T-cell (primary cell): ENCODE measurements around the gene TTYH3. TPM values are rescaled to one million over a fixed set of nuclear protein-coding genes. Genes with fewer than 3 reads are reported as not detected.

ENCODE experiments used
- ATAC-seq, 4 experiments: fragments of 200-7000 bp in 3 of 4; fragments of 150-1000 bp in 1 of 4; cut with Tn5 transposase; replicated peaks in 1 of 4; 1 replicate in 3 of 4; 2 replicates in 1 of 4; pipeline ENCODE4 v1.10.0; 2021; ENCODE audit warnings: moderate library complexity in 3 of 4, mild to moderate bottlenecking in 2 of 4, moderate number of reproducible peaks in 1 of 4
- CTCF ChIA-PET, 2 donors: fragments of 300-600 bp; sonication (Branson Sonifier 250); formaldehyde crosslinking; loops; one replicate each; lab custom pipeline; 2022; ENCODE audit warnings: antibody characterized with exemption in 2 of 2; lab: Charles Lee
- POLR2A ChIA-PET, 2 donors: fragments of 300-600 bp; sonication (Branson Sonifier 250); formaldehyde crosslinking; loops; one replicate each; lab custom pipeline; 2022; ENCODE audit warnings: antibody characterized with exemption in 2 of 2; lab: Charles Lee
- DNase-seq, 35 experiments: peaks; one replicate each; pipeline versions ENCODE4 v3.0.0 to v3.0.0-alpha.2; 2013 to 2023
- H3K27ac ChIP-seq: one replicate; pipeline ENCODE4 v1.5.1; 2013; ENCODE audit warnings: low read length
- H3K27me3 ChIP-seq, 2 experiments: replicated peaks in 1 of 2; 1 replicate in 1 of 2; 2 replicates in 1 of 2; pipeline versions ENCODE4 v1.6.1 to v1.7.0; 2013; ENCODE audit warnings: low read length in 1 of 2, mixed read lengths in 1 of 2; ENCODE audit not compliant: control insufficient read depth in 2 of 2, insufficient read depth in 2 of 2; ENCODE audit errors: extremely low read depth in 1 of 2
- H3K36me3 ChIP-seq, 2 donors: 1 replicate in 1 of 2; 2 replicates in 1 of 2; pipeline versions ENCODE4 v1.6.1 to v1.7.0; 2013; ENCODE audit warnings: low read length in 1 of 2; ENCODE audit not compliant: control insufficient read depth in 2 of 2, insufficient read depth in 1 of 2; ENCODE audit errors: extremely low read depth in 1 of 2
- H3K4me1 ChIP-seq, 2 experiments: 1 replicate in 1 of 2; 2 replicates in 1 of 2; pipeline versions ENCODE4 v1.6.1 to v1.7.0; 2013; ENCODE audit warnings: low read length in 2 of 2, mixed read lengths in 1 of 2; ENCODE audit not compliant: insufficient read depth in 2 of 2, control insufficient read depth in 1 of 2; ENCODE audit errors: extremely low read depth in 1 of 2
- H3K4me3 ChIP-seq, 2 donors: 1 replicate in 1 of 2; 2 replicates in 1 of 2; pipeline versions ENCODE4 v1.5.1 to v1.7.0; 2013; ENCODE audit warnings: mild to moderate bottlenecking in 2 of 2, low read length in 1 of 2, moderate library complexity in 1 of 2; ENCODE audit not compliant: control insufficient read depth in 1 of 2; ENCODE audit errors: extremely low read depth in 1 of 2
- H3K9me3 ChIP-seq: 2 replicates; pipeline ENCODE4 v1.7.0; 2013
- H3K27ac Mint-ChIP-seq, 2 donors: one replicate each; pipeline ENCODE4 v1.8.0; 2020 to 2021; ENCODE audit warnings: mild to moderate bottlenecking in 2 of 2, mixed read lengths in 2 of 2
- H3K27me3 Mint-ChIP-seq, 2 donors: one replicate each; pipeline ENCODE4 v1.8.0; 2021 to 2022; ENCODE audit warnings: mixed read lengths in 2 of 2
- H3K36me3 Mint-ChIP-seq: one replicate; pipeline ENCODE4 v1.8.0; 2021; ENCODE audit warnings: mixed read lengths
- H3K4me1 Mint-ChIP-seq, 3 donors: one replicate each; pipeline ENCODE4 v1.8.0; 2020 to 2022; ENCODE audit warnings: mixed read lengths in 3 of 3, mild to moderate bottlenecking in 1 of 3
- H3K4me3 Mint-ChIP-seq, 3 donors: one replicate each; pipeline ENCODE4 v1.8.0; 2020 to 2022; ENCODE audit warnings: mild to moderate bottlenecking in 3 of 3, mixed read lengths in 3 of 3, moderate library complexity in 3 of 3
- H3K9me3 Mint-ChIP-seq, 3 donors: one replicate each; pipeline ENCODE4 v1.8.0; 2020 to 2022; ENCODE audit warnings: mixed read lengths in 3 of 3
- WGBS: methylation state at CpG from one replicate; pipeline ENCODE4 v1.1.5; 2013; ENCODE audit warnings: missing lambda C conversion rate; ENCODE audit not compliant: insufficient coverage; 5-methylcytosine and 5-hydroxymethylcytosine counted together
- total RNA-seq, 35 experiments: library from RNA in 6 of 35; stranded (reverse) in 6 of 35; fragments of 120-200 nt in 1 of 35; gene quantifications; one replicate each; pipeline versions ENCODE4 v1.2.1 to v1.2.4 and lab custom pipeline; 2013 to 2026

The TTYH3 gene
- total RNA-seq, 5 donors from 2014 or later (not counting 1 experiment from before 2014, with no cell fraction given) = 11.5 to 17.7 (median 14.5) TPM

DNA sequence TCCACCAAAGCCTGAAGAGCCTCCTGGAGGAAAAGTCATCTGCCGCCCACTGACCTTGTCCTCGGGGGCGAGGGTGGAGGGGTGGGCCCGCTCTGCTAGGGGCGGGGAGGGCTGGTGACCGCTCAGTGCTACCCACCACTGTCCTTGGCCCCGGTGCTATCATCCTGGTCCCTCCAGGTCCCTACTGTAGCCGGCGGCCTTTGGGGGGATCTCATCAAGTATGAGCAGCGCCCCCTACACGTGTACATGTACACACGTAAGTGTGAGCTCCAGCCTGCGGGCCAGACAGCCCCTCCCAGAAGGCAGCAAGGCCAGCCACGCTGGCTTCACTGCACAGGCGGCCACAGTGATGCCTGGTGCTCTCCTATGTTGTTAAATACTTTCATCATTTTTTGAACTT lies 19.6 kb downstream of the TTYH3 start:
- POLR2A ChIA-PET = no interaction called here
- CTCF ChIA-PET = no interaction called here
- no peaks in the 10 kb centered on the region for H3K9me3 Mint-ChIP-seq
- no peaks in the 10 kb centered on the region for H3K27me3 Mint-ChIP-seq
- no peak overlapping the region for H3K4me3 Mint-ChIP-seq
- H3K36me3 Mint-ChIP-seq = no peaks in the 10 kb centered on the region
- ATAC-seq = no peak
- no peaks in the 10 kb centered on the region for H3K9me3 ChIP-seq
- WGBS = 96% methylated on average over 10 of the region's 15 CpGs
- H3K27me3 ChIP-seq = no peaks in the 10 kb centered on the region
- peaks cover 0 to 5% of the 10 kb centered on the region in 2 experiments for H3K4me1 ChIP-seq
- DNase-seq = no peak
- H3K4me1 Mint-ChIP-seq = no peaks in the 10 kb centered on the region
- no peak overlapping the region for H3K4me3 ChIP-seq
- H3K27ac Mint-ChIP-seq = no peak overlapping the region
- peaks cover 0 to 6% of the 10 kb centered on the region in 2 donors for H3K36me3 ChIP-seq
- no peak overlapping the region for H3K27ac ChIP-seq

DNA sequence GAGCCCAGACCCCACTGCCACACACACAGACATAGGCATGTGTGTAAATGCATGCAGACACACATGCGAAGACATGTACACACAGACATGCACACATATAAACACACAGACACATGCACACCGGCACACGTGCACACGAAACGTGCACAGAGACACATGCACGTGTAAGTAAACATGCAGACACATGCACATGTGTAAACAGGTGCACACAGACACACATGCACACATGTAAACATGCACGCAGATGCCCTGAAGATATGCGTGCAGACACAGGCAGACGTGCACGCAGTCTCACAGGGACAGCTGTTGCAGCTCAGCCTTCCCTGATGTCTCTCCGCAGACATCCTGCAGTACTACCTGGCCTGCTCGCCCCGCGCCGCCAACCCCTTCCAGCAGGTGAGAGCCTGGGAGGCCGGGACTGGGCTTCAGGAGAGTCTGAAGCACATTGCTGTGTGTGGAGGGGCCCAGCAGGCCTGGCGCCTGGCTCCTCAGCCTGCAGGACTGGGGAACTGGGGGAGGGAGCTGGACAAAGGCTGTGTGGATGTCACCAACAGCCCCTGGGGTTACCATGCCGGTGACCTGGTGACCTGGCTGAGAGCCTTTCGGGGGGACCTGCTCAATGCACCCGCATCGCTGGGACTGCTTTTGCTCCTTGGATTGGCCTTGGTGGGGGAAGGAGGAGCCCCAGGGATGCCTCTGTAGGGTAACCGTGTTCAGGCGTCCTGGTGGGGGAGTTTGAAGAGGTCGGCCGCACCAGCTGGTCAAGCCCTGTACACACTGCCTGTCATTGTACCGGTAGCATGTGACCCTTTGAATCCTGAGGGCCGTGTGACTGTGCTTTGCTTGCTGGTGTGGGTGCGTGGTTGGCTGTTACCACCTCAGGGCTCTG lies 20.3 kb downstream of the TTYH3 start:
- no peak for DNase-seq

DNA sequence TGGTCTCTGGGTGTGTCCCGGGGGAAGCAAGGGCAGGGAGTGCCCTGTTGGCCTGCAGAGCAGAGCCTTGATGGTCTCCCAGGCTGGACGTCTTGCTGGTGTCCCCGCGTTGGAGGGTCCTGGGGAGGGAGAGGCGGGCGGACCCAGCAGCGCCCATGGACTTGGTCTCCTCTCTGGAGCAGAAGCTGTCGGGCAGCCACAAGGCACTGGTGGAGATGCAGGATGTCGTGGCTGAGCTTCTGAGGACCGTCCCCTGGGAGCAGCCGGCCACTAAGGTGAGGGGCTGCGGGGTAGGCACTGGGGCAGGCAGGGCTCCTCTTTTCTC lies 20.9 kb downstream of the TTYH3 start:
- WGBS = 86% methylated on average over 10 of the region's 12 CpGs
- DNase-seq = no peak
- H3K27me3 Mint-ChIP-seq = no peaks in the 10 kb centered on the region
- Histone ChIP-seq H3K4me3 (no peak overlapping the region), H3K36me3 (peaks cover 3 to 6% of the 10 kb centered on the region in 2 donors), H3K4me1 (no peaks in the 10 kb centered on the region), H3K9me3 (no peaks in the 10 kb centered on the region), H3K27ac (no peak overlapping the region), H3K27me3 (no peaks in the 10 kb centered on the region)
- no peaks in the 10 kb centered on the region for H3K9me3 Mint-ChIP-seq
- ChIA-PET POLR2A (no interaction called here), CTCF (no interaction called here)
- no peak overlapping the region for H3K27ac Mint-ChIP-seq
- H3K36me3 Mint-ChIP-seq = peaks cover 4% of the 10 kb centered on the region
- no peak for ATAC-seq
- H3K4me1 Mint-ChIP-seq = no peaks in the 10 kb centered on the region
- H3K4me3 Mint-ChIP-seq = no peak overlapping the region

More for the DNA sequence above, 20.3 kb downstream of the TTYH3 start:
- no peak overlapping the region for H3K27ac Mint-ChIP-seq
- Histone ChIP-seq H3K4me3 (no peak overlapping the region), H3K4me1 (no peaks in the 10 kb centered on the region), H3K9me3 (no peaks in the 10 kb centered on the region), H3K36me3 (peaks cover 0 to 6% of the 10 kb centered on the region in 2 donors), H3K27me3 (no peaks in the 10 kb centered on the region), H3K27ac (no peak overlapping the region)
- ChIA-PET POLR2A (no interaction called here), CTCF (no interaction called here)
- no peaks in the 10 kb centered on the region for H3K9me3 Mint-ChIP-seq
- H3K27me3 Mint-ChIP-seq = no peaks in the 10 kb centered on the region
- whole genome bisulfite sequencing = 90% methylated on average over 20 of the region's 28 CpGs
- H3K36me3 Mint-ChIP-seq = peaks cover 2% of the 10 kb centered on the region
- H3K4me3 Mint-ChIP-seq = no peak overlapping the region
- ATAC-seq = no peak
- no peaks in the 10 kb centered on the region for H3K4me1 Mint-ChIP-seq

DNA sequence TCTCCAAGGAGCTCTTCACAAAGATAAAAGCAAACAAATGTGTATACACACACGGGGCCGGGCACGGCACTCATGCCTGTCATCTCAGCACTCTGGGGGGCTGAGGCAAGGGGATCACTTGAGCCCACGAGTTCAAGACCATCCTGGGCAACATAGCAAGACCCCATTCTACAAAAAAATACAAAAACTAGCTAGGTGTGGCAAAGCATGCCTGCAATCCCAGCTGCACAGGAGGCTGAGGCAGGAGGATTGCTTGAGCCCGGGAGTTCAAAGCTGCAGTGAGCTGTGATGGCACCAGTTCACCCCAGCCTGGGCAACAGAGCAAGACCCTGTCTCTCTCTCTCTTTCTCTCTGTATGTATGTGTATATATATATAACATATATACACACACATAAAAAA lies 22.3 kb downstream of the TTYH3 start:
- peaks cover 4% of the 10 kb centered on the region for H3K36me3 Mint-ChIP-seq
- WGBS = 67% methylated on average over 2 of the region's 5 CpGs
- Histone ChIP-seq H3K9me3 (no peaks in the 10 kb centered on the region), H3K4me3 (no peak overlapping the region), H3K27ac (no peak overlapping the region), H3K4me1 (no peaks in the 10 kb centered on the region), H3K36me3 (peaks cover 0 to 3% of the 10 kb centered on the region in 2 donors), H3K27me3 (peaks cover 0 to 3% of the 10 kb centered on the region in 2 experiments)
- ATAC-seq (no peak), DNase-seq (no peak)
- ChIA-PET POLR2A (no interaction called here), CTCF (interaction anchor here in 1 of 2 donors (0.6 kb wide), 1 partner anchor 667 kb away, joined by 3 read pairs; no protein-coding TSS in a partner anchor)
- no peaks in the 10 kb centered on the region for H3K9me3 Mint-ChIP-seq
- no peak overlapping the region for H3K27ac Mint-ChIP-seq
- H3K4me1 Mint-ChIP-seq = no peaks in the 10 kb centered on the region
- H3K27me3 Mint-ChIP-seq = no peaks in the 10 kb centered on the region
- H3K4me3 Mint-ChIP-seq = no peak overlapping the region

DNA sequence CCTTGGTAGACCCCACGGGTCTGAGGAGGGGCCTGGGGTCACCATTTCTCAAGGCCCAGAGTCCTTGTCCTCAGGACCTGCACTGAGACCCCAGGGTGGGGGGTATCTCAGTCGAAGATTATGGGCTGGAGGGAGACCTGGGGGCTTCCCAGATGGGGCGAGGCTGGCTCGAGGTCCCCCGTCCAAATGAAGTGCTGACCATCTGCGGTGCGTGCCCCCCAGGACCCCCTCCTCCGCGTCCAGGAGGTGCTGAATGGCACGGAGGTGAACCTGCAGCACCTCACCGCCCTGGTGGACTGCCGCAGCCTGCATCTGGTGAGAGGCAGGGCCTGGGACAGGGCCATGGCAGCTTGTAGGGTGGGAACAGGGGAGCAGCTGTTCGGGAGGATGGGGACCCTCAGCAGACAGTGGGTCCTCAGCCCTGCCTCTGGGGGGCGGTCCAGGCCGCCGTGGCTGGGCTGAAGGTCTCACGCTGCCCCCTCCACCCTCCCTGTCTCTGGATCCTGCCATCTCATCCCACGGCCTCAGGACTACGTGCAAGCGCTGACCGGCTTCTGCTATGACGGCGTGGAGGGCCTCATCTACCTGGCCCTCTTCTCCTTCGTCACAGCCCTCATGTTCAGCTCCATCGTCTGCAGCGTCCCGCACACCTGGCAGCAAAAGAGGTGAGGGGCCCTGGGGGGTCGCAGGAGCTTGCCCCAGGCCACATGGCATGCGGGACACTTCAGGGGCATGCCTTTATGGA lies 24.3 kb downstream of the TTYH3 start:
- no peaks in the 10 kb centered on the region for H3K9me3 Mint-ChIP-seq
- Histone ChIP-seq H3K36me3 (peaks cover 0 to 3% of the 10 kb centered on the region in 2 donors), H3K27me3 (peaks cover 0 to 3% of the 10 kb centered on the region in 2 experiments), H3K27ac (no peak overlapping the region), H3K9me3 (no peaks in the 10 kb centered on the region), H3K4me1 (no peaks in the 10 kb centered on the region), H3K4me3 (no peak overlapping the region)
- H3K27ac Mint-ChIP-seq = no peak overlapping the region
- no peak overlapping the region for H3K4me3 Mint-ChIP-seq
- CTCF ChIA-PET = no interaction called here
- POLR2A ChIA-PET = interaction anchor here in 1 of 2 donors (0.6 kb wide), 1 partner anchor 7 kb away, joined by 3 read pairs; no protein-coding TSS in a partner anchor
- H3K36me3 Mint-ChIP-seq = peaks cover 4% of the 10 kb centered on the region
- DNase-seq (no peak), ATAC-seq (no peak)
- no peaks in the 10 kb centered on the region for H3K27me3 Mint-ChIP-seq
- 96% methylated on average over 28 of the region's 29 CpGs for WGBS
- H3K4me1 Mint-ChIP-seq = no peaks in the 10 kb centered on the region

DNA sequence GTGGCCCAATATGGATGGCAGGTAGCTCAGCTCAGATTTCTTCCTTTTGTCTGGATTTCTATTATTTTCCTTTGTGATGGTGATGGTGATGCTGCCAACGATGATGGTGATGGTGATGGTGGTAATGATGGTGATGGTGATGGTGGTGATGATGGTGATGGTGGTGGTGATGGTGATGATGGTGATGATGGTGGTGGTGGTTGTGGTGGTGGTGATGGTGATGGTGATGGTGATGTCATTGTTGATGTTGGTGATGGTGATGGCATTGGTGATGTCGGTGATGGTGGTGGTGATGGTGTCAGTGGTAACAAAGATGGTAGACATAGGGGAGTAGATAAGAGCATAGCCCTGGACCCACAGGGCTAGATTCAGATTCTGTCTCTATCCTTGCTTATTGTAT lies 25.4 kb downstream of the TTYH3 start:
- no peak overlapping the region for H3K4me3 Mint-ChIP-seq
- WGBS = 90% methylated on average over 2 of the region's 2 CpGs
- POLR2A ChIA-PET = interaction anchor here in 1 of 2 donors (0.6 kb wide), 1 partner anchor 57 kb away, joined by 5 read pairs; no protein-coding TSS in a partner anchor

More for the DNA sequence above, 25.4 kb downstream of the TTYH3 start:
- H3K36me3 ChIP-seq = peaks cover 0 to 3% of the 10 kb centered on the region in 2 donors
- Mint-ChIP-seq H3K36me3 (peaks cover 4% of the 10 kb centered on the region), H3K4me1 (no peaks in the 10 kb centered on the region), H3K27me3 (no peaks in the 10 kb centered on the region), H3K27ac (no peak overlapping the region), H3K9me3 (no peaks in the 10 kb centered on the region)
- H3K4me3 ChIP-seq = no peak overlapping the region
- no peak for ATAC-seq
- H3K27ac ChIP-seq = no peak overlapping the region
- no peak for DNase-seq
- peaks cover 0 to 3% of the 10 kb centered on the region in 2 experiments for H3K27me3 ChIP-seq
- H3K4me1 ChIP-seq = no peaks in the 10 kb centered on the region
- H3K9me3 ChIP-seq = no peaks in the 10 kb centered on the region
- CTCF ChIA-PET = interaction anchor here in 1 of 2 donors (0.6 kb wide), 1 partner anchor 26 kb away, joined by 3 read pairs; no protein-coding TSS in a partner anchor
